Muscle layer of duodenum (tissue), 2 donors: ENCODE results near the gene GRAP.

Source experiments
- H3K27ac ChIP-seq: one replicate; pipeline ENCODE4 v1.7.0; 2013; ENCODE audit warnings: mild to moderate bottlenecking, low read length
- H3K27me3 ChIP-seq: one replicate; pipeline ENCODE4 v1.7.0; 2013; ENCODE audit warnings: low read depth, mild to moderate bottlenecking, control low read depth, low read length
- H3K36me3 ChIP-seq, 2 donors: one replicate each; pipeline ENCODE4 v1.7.0; 2013; ENCODE audit warnings: low read length in 2 of 2, control low read depth in 1 of 2, mild to moderate bottlenecking in 1 of 2; ENCODE audit not compliant: insufficient read depth in 2 of 2, control insufficient read depth in 1 of 2
- H3K4me1 ChIP-seq, 2 donors: one replicate each; pipeline ENCODE4 v1.7.0; 2013; ENCODE audit warnings: low read length in 2 of 2, mild to moderate bottlenecking in 2 of 2, control low read depth in 1 of 2, moderate library complexity in 1 of 2; ENCODE audit not compliant: insufficient read depth in 2 of 2, control insufficient read depth in 1 of 2
- H3K4me3 ChIP-seq, 2 donors: one replicate each; pipeline ENCODE4 v1.7.0; 2013; ENCODE audit warnings: low read length in 2 of 2, low read depth in 1 of 2, mild to moderate bottlenecking in 1 of 2
- H3K9me3 ChIP-seq, 2 donors: one replicate each; pipeline ENCODE4 v1.7.0; 2013; ENCODE audit warnings: low read length in 2 of 2, control low read depth in 1 of 2, mild to moderate bottlenecking in 1 of 2; ENCODE audit not compliant: control insufficient read depth in 1 of 2
- donor health status: healthy.

The GRAP gene

DNA sequence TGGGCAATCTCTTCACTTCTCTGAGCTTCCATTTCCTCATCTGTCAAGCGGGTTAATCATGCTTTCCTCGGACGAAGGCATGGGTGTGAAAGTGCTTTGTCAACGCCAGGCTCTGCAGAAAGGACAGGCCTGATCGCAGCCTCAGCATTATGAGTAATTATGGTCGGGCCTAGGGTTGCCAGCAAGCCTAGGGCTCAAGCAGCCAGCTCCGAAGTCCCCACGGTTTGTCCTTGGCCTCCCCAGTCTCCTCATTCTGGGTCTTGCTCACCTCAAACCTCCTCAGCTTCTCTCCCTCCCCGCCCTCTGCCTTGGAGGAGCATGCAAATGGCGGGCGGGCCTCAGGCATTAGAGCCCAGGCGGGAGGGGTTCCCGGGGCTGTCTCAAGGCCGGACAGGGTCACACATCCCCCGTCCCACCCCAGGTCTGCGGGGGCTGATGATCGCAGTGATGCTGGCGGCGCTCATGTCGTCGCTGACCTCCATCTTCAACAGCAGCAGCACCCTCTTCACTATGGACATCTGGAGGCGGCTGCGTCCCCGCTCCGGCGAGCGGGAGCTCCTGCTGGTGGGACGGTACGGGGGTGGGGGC is 32.0 kb downstream of the GRAP start:
- H3K9me3 ChIP-seq, result no peaks in the 10 kb centered on the region
- no peaks in the 10 kb centered on the region for H3K36me3 ChIP-seq
- H3K27me3 ChIP-seq, result no peaks in the 10 kb centered on the region
- no peak overlapping the region for H3K4me3 ChIP-seq
- no peak overlapping the region for H3K27ac ChIP-seq
- H3K4me1 ChIP-seq, result no peaks in the 10 kb centered on the region

- Histone ChIP-seq H3K4me1 (no peaks in the 10 kb centered on the region), H3K36me3 (no peaks in the 10 kb centered on the region), H3K27me3 (no peaks in the 10 kb centered on the region), H3K9me3 (no peaks in the 10 kb centered on the region), H3K4me3 (no peak overlapping the region), H3K27ac (no peak overlapping the region)
Measured at GRCh38 chr17:19013806-19014627, 32.7 kb downstream of the GRAP start.

DNA sequence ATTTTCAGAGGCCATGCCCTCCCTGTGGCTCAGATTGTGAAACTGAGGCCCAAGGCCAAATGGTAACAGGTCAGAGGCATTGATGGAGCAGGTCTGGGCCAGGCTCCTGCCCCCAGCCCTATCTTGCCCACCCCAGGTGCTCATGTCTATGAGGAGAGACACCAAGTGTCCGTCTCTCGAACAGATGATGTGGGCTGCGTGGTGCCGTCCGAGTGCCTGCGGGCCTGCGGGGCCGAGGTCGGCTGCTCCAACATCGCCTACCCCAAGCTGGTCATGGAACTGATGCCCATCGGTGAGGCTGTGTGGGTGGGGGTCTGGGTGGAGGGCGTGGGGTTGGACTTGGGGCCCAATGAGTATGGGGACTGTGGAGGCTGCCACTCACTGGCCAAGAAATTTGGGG is 33.5 kb downstream of the GRAP start:
- Histone ChIP-seq H3K4me1 (no peaks in the 10 kb centered on the region), H3K27me3 (no peaks in the 10 kb centered on the region)

GRCh38 chr17:19012171-19013080 is 34.3 kb downstream of the GRAP start:
- no peaks in the 10 kb centered on the region for H3K9me3 ChIP-seq
- H3K27ac ChIP-seq, result no peak overlapping the region
- no peaks in the 10 kb centered on the region for H3K4me1 ChIP-seq
- H3K36me3 ChIP-seq, result no peaks in the 10 kb centered on the region
- H3K4me3 ChIP-seq, result no peak overlapping the region
- H3K27me3 ChIP-seq, result no peaks in the 10 kb centered on the region

More for the DNA sequence above, 33.5 kb downstream of the GRAP start:
- Histone ChIP-seq H3K4me3 (no peak overlapping the region), H3K27ac (no peak overlapping the region), H3K36me3 (no peaks in the 10 kb centered on the region), H3K9me3 (no peaks in the 10 kb centered on the region)

GRCh38 chr17:19011581-19011980 is 35.2 kb downstream of the GRAP start:
- H3K27ac ChIP-seq, result no peak overlapping the region

GRCh38 chr17:19010729-19011505 is 35.8 kb downstream of the GRAP start:
- Histone ChIP-seq H3K4me3 (no peak overlapping the region), H3K4me1 (no peaks in the 10 kb centered on the region), H3K9me3 (peaks cover 0 to 2% of the 10 kb centered on the region in 2 donors), H3K36me3 (no peaks in the 10 kb centered on the region), H3K27me3 (no peaks in the 10 kb centered on the region), H3K27ac (no peak overlapping the region)

More at GRCh38 chr17:19011581-19011980, 35.2 kb downstream of the GRAP start:
- H3K4me1 ChIP-seq, result no peaks in the 10 kb centered on the region
- no peaks in the 10 kb centered on the region for H3K9me3 ChIP-seq
- H3K4me3 ChIP-seq, result no peak overlapping the region
- H3K36me3 ChIP-seq, result no peaks in the 10 kb centered on the region
- no peaks in the 10 kb centered on the region for H3K27me3 ChIP-seq

DNA sequence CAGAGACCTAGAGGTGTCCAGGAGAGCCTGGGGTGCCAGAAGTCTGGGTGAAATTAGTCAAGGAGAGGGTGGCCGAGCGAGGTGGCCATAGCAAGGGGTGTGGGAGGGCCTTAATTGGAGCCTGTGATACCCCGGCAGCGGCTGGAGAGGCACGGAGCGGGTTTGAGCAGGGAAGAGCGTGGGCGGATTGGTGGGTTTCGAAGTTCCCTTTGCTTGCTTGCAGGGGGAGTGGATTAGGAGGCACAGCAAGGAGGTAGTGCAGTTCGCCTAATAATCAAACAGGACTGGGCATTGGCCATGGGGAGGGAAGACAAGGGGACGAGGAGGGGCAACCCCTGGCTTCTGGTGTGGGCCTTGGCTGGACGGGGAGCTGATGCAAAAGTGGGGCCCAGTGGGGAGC is 36.8 kb downstream of the GRAP start:
- Histone ChIP-seq H3K27ac (no peak overlapping the region), H3K4me3 (no peak overlapping the region), H3K9me3 (peaks cover 0 to 2% of the 10 kb centered on the region in 2 donors), H3K27me3 (no peaks in the 10 kb centered on the region), H3K4me1 (no peaks in the 10 kb centered on the region), H3K36me3 (no peaks in the 10 kb centered on the region)

GRCh38 chr17:19006698-19007097 is 40.1 kb downstream of the GRAP start:
- H3K27ac ChIP-seq, result no peak overlapping the region
- no peaks in the 10 kb centered on the region for H3K4me1 ChIP-seq
- H3K36me3 ChIP-seq, result no peaks in the 10 kb centered on the region
- peaks cover 0 to 2% of the 10 kb centered on the region in 2 donors for H3K9me3 ChIP-seq
- no peaks in the 10 kb centered on the region for H3K27me3 ChIP-seq
- H3K4me3 ChIP-seq, result no peak overlapping the region

GRCh38 chr17:19005789-19006430 is 40.8 kb downstream of the GRAP start:
- Histone ChIP-seq H3K4me3 (no peak overlapping the region), H3K4me1 (no peaks in the 10 kb centered on the region), H3K36me3 (no peaks in the 10 kb centered on the region), H3K27me3 (no peaks in the 10 kb centered on the region), H3K9me3 (peaks cover 0 to 2% of the 10 kb centered on the region in 2 donors), H3K27ac (no peak overlapping the region)

DNA sequence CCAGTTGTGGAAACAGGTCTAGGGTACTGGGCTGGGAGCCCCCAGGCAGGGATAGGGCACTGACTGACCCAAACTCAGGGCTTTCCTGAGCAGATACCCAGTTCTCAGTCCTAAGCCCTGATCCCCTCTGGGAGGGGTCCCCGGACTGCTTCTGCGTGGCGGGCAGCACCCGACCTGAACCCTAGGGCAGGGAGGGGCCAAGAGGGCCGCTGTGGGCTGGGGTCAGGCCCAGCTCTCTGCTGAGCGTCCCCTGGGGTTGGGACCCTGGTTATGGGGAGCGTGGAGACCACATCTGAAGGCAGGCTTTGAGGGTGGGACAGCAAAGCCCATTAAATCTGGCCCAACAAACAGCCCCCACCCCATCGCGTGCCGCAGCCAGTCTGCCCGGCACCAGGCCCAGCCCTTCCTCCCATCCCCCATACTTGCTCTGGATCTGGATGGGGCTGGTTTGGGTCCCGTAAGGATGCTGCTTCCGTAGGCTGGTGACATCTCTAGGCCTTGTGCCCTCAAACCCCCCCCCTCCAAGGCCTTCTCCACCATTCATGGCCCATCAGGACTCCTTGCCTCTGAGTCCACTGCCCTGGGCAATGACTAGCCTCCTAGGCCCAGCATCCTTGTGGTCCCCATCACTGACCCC is 41.5 kb downstream of the GRAP start:
- Histone ChIP-seq H3K27me3 (no peaks in the 10 kb centered on the region), H3K9me3 (peaks cover 0 to 2% of the 10 kb centered on the region in 2 donors), H3K27ac (peak overlapping the region; percentile 69), H3K36me3 (no peaks in the 10 kb centered on the region), H3K4me1 (no peaks in the 10 kb centered on the region), H3K4me3 (peak overlapping the region in 1 of 2 donors; percentile 39)
